ENCODE measurements around the gene DNAH14.
"Not testable (repeated sequence)": the region's sequence is repeated elsewhere in the genome, so short reads cannot be mapped to it uniquely, and the experiment has no call there.

Gene DNAH14

GRCh38 chr1:225277445-225277844 lies 348.0 kb downstream of the DNAH14 start:
- DNase-seq, result no peak

- no peak for DNase-seq
Measured at GRCh38 chr1:225280563-225280962, 351.1 kb downstream of the DNAH14 start.

- DNase-seq, result no peak
Measured at GRCh38 chr1:225290244-225290643, 360.8 kb downstream of the DNAH14 start.

- DNase-seq, result no peak
Measured at GRCh38 chr1:225299624-225300023, 370.1 kb downstream of the DNAH14 start.

- DNase-seq, result no peak
Measured at GRCh38 chr1:225300381-225300780, 370.9 kb downstream of the DNAH14 start.

GRCh38 chr1:225304996-225305395 lies 375.5 kb downstream of the DNAH14 start:
- no peak for DNase-seq

- DNase-seq, result not testable (repeated sequence)
Measured at GRCh38 chr1:225310544-225310943, 381.1 kb downstream of the DNAH14 start.

- DNase-seq, result no peak
Measured at GRCh38 chr1:225318706-225319575, 389.5 kb downstream of the DNAH14 start.

GRCh38 chr1:225319871-225320270 lies 390.4 kb downstream of the DNAH14 start:
- no peak for DNase-seq

GRCh38 chr1:225321784-225322183 lies 392.3 kb downstream of the DNAH14 start:
- no peak for DNase-seq

GRCh38 chr1:225329041-225329440 lies 399.6 kb downstream of the DNAH14 start:
- no peak for DNase-seq

GRCh38 chr1:225329996-225330395 lies 400.5 kb downstream of the DNAH14 start:
- not testable (repeated sequence) for DNase-seq

- DNase-seq, result no peak
Measured at GRCh38 chr1:225332686-225333085, 403.2 kb downstream of the DNAH14 start.

GRCh38 chr1:225335098-225335778 lies 405.8 kb downstream of the DNAH14 start:
- DNase-seq, result not testable (repeated sequence)

GRCh38 chr1:225338545-225338944 lies 409.1 kb downstream of the DNAH14 start:
- DNase-seq, result no peak

GRCh38 chr1:225341642-225342041 lies 412.2 kb downstream of the DNAH14 start:
- no peak for DNase-seq

GRCh38 chr1:225342695-225343094 lies 413.2 kb downstream of the DNAH14 start:
- DNase-seq, result no peak

- DNase-seq, result no peak
Measured at GRCh38 chr1:225343618-225344017, 414.1 kb downstream of the DNAH14 start.

GRCh38 chr1:225347123-225347683 lies 417.7 kb downstream of the DNAH14 start:
- DNase-seq, result no peak

GRCh38 chr1:225348400-225348799 lies 418.9 kb downstream of the DNAH14 start:
- no peak for DNase-seq

GRCh38 chr1:225349826-225350225 lies 420.4 kb downstream of the DNAH14 start:
- no peak for DNase-seq

- no peak for DNase-seq
Measured at GRCh38 chr1:225350872-225351271, 421.4 kb downstream of the DNAH14 start.

GRCh38 chr1:225354906-225355305 lies 425.4 kb downstream of the DNAH14 start:
- DNase-seq, result no peak

- DNase-seq, result no peak
Measured at GRCh38 chr1:225355863-225356262, 426.4 kb downstream of the DNAH14 start.

Measured in SIG-M5 (cell line).